Measurements from ENCODE around the gene SNAP23. TPM values are rescaled to one million over a fixed set of nuclear protein-coding genes. Genes with fewer than 3 reads are reported as not detected.

Gene SNAP23
- total RNA-seq, 1 donor from 2014 or later = 54.8 TPM

DNA sequence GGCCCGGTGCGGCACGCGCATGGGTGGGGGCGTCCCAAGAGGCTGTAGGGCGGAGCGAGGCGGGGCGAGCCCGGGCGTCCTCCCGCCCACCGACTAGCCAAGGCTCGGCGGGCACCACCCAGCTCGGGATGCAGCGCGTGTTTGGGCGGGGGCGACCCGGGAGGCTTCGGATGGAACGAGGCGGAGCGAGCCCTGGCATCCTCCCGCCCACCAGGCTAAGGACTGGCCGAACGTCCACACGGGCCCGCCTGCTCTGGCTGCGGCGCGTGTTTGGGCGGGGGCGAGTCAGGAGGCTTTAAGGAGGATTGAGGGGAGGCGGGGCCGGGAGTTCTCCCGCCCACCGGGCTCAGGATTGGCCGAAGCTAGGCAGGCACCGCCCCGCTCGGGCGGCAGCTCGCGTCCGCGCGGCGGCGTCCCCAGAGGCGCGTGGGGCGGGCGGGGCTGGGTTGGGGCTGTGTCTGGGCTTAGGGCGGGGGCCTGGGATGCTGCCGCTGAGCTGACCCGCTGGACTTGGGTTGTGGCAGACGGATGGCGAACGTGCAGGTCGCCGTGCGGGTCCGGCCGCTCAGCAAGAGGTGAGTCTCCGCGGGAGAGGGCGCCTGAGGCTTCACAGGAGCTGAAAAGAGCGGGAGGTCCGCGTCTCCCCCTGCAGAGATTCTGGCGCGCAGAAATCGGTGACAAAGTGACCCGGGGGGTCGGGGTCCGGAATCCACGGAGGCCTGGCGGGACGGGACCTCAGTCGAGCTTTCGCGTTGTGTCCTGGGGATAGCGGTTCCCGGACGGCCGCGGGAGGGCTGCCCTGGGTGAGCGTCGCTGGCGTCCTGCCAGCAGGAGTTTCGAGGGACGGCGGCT, 80.0 kb downstream of the SNAP23 start, which contains the start of gene STARD9:
Gene STARD9 (plus strand): TSS at position 419 of the 852 bp plus-strand sequence. CDS start 110 bp downstream, at position 529.
- H3K9me3 Mint-ChIP-seq = no peaks in the 10 kb centered on the region
- peak; percentile 96 for DNase-seq (ENCODE audit: low read depth, low spot score)
- H3K27me3 Mint-ChIP-seq (ENCODE audit: low read depth) = peaks cover 3% of the 10 kb centered on the region
- peak within 1 kb of the TSS; percentile 97 for H3K4me3 Mint-ChIP-seq
- H3K4me1 Mint-ChIP-seq = peaks cover 23% of the 10 kb centered on the region
- no peaks in the 10 kb centered on the region for H3K36me3 Mint-ChIP-seq (ENCODE audit: low read depth)
- H3K27ac Mint-ChIP-seq (ENCODE audit: unreplicated experiment) = peak within 1 kb of the TSS; percentile 98
- no peak for TF ChIP-seq CTCF (conservative IDR thresholded peaks at IDR 0.05)

DNA sequence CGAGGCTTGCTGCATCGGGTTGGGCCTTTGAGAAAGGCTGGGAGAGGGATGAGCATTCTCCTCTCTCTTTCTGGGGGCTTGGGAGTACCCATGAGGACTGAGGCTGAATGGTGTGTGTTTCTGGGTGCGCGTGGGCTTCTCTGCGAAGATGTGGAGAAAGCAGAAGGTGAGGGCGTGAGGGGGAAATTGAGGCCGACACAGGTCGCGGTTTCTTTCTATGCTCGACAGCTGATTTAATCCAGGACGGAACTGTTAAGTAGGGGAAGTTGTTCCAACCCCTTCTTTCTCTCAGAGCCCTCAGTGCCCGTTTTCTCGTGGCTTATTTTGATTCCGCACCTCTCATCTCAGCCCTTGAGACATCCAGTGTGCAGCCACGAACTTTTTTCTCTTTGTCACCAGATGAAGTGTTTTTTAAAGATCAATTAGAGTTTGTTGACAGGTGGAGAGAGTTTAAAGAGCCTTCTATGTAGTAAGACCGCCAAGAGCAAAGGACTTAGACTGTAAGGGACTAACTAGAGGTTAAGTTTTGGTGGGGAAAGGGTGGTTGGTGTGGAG, 80.7 kb downstream of the SNAP23 start:
- peak overlapping the region; percentile 98 for H3K27ac Mint-ChIP-seq (ENCODE audit: unreplicated experiment)

DNA sequence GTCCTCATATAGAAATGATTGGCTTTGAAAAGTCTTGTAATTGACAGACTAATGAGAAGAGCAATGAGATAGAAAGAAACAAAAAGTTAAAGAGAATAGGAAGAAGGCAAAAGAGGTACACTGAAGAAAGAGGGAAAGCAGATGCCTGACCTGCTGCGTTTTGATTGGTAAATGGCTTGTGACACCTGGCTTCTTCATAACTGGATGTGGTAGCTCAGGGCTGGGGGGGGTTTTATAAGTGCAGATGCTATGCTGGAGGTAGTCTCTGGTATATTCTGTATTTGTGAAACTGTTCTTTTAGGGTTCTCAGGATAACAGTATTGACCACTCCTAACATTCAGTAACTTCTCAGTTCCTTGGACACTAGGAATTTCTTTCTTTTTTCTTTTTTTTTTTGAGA, 81.3 kb downstream of the SNAP23 start:
- no peak for DNase-seq (ENCODE audit: low read depth, low spot score)
- TF ChIP-seq CTCF (conservative IDR thresholded peaks at IDR 0.05) = no peak
- Mint-ChIP-seq H3K4me3 (peak overlapping the region; percentile 97), H3K4me1 (peaks cover 33% of the 10 kb centered on the region), H3K27me3 (ENCODE audit: low read depth) (peaks cover 3% of the 10 kb centered on the region), H3K9me3 (no peaks in the 10 kb centered on the region), H3K27ac (ENCODE audit: unreplicated experiment) (no peak overlapping the region), H3K36me3 (ENCODE audit: low read depth) (no peaks in the 10 kb centered on the region)

More for the DNA sequence above, 80.7 kb downstream of the SNAP23 start:
- Mint-ChIP-seq H3K4me1 (peaks cover 26% of the 10 kb centered on the region), H3K9me3 (no peaks in the 10 kb centered on the region), H3K27me3 (ENCODE audit: low read depth) (peaks cover 3% of the 10 kb centered on the region), H3K4me3 (peak overlapping the region; percentile 97), H3K36me3 (ENCODE audit: low read depth) (no peaks in the 10 kb centered on the region)
- TF ChIP-seq CTCF (conservative IDR thresholded peaks at IDR 0.05) = no peak
- DNase-seq (ENCODE audit: low read depth, low spot score) = no peak

DNA sequence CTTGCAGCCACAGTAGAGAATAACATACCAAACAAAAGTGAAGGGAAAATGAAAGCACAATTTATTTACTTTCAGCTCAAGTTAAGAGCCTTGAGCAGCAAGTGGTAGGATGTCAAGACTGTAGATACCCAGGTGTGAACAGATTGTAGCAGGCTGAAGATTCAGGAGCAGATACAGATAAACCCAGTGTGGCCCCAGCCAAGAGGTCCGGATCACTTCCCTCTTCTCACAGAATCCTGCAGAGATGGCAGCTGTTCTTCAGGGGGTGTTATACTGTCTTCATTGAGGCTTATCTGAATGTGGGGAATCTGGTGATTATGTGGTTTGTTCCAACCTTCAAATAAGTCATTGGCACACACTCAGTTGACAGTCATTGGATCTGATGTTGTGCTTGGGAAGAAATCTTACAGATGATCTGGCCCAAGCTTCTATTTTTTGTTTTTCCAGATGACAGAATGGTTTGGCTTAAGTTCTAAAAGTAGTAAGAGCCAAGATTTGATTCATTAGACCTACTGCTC, 82.1 kb downstream of the SNAP23 start:
- peak overlapping the region; percentile 38 for H3K4me3 Mint-ChIP-seq
- H3K4me1 Mint-ChIP-seq = peaks cover 34% of the 10 kb centered on the region
- no peaks in the 10 kb centered on the region for H3K9me3 Mint-ChIP-seq
- no peak for TF ChIP-seq CTCF (conservative IDR thresholded peaks at IDR 0.05)
- H3K27ac Mint-ChIP-seq (ENCODE audit: unreplicated experiment) = no peak overlapping the region
- no peaks in the 10 kb centered on the region for H3K36me3 Mint-ChIP-seq (ENCODE audit: low read depth)
- peaks cover 3% of the 10 kb centered on the region for H3K27me3 Mint-ChIP-seq (ENCODE audit: low read depth)
- no peak for DNase-seq (ENCODE audit: low read depth, low spot score)

DNA sequence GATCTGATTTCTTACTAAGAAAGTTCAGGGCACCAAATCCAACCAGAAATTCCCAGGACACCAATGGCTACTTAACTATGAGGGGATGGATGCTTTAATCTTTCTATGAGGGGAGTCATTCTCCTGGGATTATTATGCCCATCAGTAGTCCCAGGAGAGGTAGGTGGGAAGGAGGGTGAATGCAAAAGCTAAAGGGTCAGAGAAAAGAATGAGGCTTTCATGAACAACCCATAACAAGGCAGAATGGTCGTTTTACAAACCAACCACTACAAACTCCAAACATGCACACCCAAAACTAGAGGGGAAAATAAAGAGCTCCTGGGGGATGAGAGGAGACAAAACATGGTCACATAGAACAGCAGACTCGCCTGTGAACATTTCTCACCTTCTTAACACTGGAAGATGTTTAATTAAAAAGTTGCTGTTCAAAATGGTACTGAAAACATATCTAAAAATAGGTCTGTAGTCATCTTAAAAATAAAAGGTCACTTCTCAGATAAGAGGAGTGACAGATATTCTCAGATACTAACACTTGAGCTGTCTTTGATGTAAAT, 83.6 kb downstream of the SNAP23 start:
- no peak overlapping the region for H3K27ac Mint-ChIP-seq (ENCODE audit: unreplicated experiment)
- no peak for TF ChIP-seq CTCF (conservative IDR thresholded peaks at IDR 0.05)

More for the DNA sequence above, 83.6 kb downstream of the SNAP23 start:
- H3K36me3 Mint-ChIP-seq (ENCODE audit: low read depth) = no peaks in the 10 kb centered on the region
- H3K4me3 Mint-ChIP-seq = peak overlapping the region; percentile 18
- no peak for DNase-seq (ENCODE audit: low read depth, low spot score)
- H3K9me3 Mint-ChIP-seq = no peaks in the 10 kb centered on the region
- peaks cover 49% of the 10 kb centered on the region for H3K4me1 Mint-ChIP-seq
- peaks cover 3% of the 10 kb centered on the region for H3K27me3 Mint-ChIP-seq (ENCODE audit: low read depth)
